Activated T-helper 17 cell treated with anti-CD3 and anti-CD28 coated beads, Interleukin-2, amount 50 U/mL, for 72 hours (primary cell): Measurements from ENCODE around the gene SH3BGRL3. TPM values are rescaled to one million over a fixed set of nuclear protein-coding genes. Genes with fewer than 3 reads are reported as not detected.
"Not testable (repeated sequence)": the region's sequence is repeated elsewhere in the genome, so short reads cannot be mapped to it uniquely, and the experiment has no call there.

Experiments used
- ATAC-seq: fragments of 150-1000 bp; cut with Tn5 transposase; replicated peaks from 2 replicates; pipeline ENCODE4 v1.10.0; 2021; ENCODE audit warnings: mild to moderate bottlenecking, moderate library complexity
- H3K27ac Mint-ChIP-seq: one replicate; pipeline ENCODE4 v1.8.0; 2022; ENCODE audit warnings: mixed read lengths
- H3K27me3 Mint-ChIP-seq: one replicate; pipeline ENCODE4 v1.8.0; 2022; ENCODE audit warnings: mixed read lengths
- H3K36me3 Mint-ChIP-seq: one replicate; pipeline ENCODE4 v1.8.0; 2022; ENCODE audit warnings: low read depth, mild to moderate bottlenecking, mixed read lengths
- H3K4me1 Mint-ChIP-seq: one replicate; pipeline ENCODE4 v1.8.0; 2022; ENCODE audit warnings: mixed read lengths
- H3K4me3 Mint-ChIP-seq: one replicate; pipeline ENCODE4 v1.8.0; 2022; ENCODE audit warnings: mild to moderate bottlenecking, mixed read lengths
- H3K9me3 Mint-ChIP-seq: one replicate; pipeline ENCODE4 v1.8.0; 2022; ENCODE audit warnings: mixed read lengths
- total RNA-seq, 2 donors: library from RNA; stranded (reverse); gene quantifications; one replicate each; pipeline ENCODE4 v1.2.3, GENCODE V29; 2022

Gene SH3BGRL3
- total RNA-seq, 2 donors from 2014 or later = 258 to 280 TPM

DNA sequence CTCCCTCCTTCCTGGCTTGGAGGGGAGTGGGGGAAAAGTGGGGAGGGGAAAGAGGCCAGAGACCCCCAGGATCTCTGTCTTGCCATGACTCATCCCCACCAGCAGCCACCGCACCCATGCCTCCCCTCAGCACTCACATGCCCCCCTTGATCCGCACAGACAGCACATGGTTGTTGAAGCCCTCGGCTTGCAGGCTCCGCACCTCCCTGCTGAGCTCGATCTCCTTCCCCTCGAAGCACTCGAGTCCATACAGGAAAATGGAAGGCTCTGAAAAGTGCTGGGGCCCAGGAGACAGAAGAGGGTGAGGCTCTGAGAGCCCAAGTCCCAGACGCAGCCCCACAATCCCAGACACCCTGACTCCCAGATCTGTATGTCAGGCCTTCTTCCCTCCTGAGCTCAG is 48.7 kb downstream of the SH3BGRL3 start:
- no peak for ATAC-seq
- no peaks in the 10 kb centered on the region for H3K27me3 Mint-ChIP-seq
- no peaks in the 10 kb centered on the region for H3K9me3 Mint-ChIP-seq
- no peak overlapping the region for H3K4me3 Mint-ChIP-seq
- no peak overlapping the region for H3K27ac Mint-ChIP-seq
- H3K36me3 Mint-ChIP-seq = peaks cover 10% of the 10 kb centered on the region
- H3K4me1 Mint-ChIP-seq = no peaks in the 10 kb centered on the region

DNA sequence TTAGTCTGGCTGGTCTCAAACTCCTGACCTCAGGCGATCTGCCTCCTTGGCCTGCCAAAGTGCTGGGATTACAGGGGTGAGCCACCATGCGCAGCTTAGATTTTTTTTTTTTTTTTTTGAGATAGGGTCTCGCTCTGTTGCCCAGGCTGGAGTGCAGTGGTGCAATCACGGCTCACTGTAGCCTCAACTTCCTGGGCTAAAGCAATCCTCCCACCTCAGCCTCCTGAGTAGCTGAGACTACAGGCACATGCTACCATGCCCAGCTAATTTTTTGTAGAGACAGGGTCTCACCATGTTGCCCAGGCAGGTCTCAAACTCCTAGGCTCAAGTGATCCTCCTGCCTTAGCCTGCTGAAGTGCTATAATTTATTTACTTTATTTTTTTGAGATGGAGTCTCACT is 49.5 kb downstream of the SH3BGRL3 start:
- not testable (repeated sequence) for H3K27me3 Mint-ChIP-seq, ATAC-seq, H3K36me3 Mint-ChIP-seq, H3K4me3 Mint-ChIP-seq, H3K4me1 Mint-ChIP-seq, H3K9me3 Mint-ChIP-seq, H3K27ac Mint-ChIP-seq

DNA sequence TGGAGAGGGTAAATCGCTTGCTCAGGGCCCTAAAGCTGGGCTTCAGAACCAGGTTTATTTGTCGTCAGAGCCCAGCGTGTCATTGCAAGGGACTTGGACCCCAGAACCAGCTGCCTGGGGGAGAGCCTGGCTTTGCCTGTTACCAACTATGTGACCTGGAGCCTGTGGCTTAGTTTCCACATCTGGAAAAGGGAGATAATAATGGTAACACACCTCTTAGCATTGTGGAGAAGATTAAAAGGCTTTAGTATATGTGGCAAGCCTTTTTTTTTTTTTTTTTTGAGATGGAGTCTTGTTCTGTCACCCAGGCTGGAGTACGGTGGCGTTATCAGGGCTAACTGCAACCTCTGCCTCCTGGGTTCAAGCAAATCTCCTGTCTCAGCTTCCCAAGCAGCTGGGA is 50.4 kb downstream of the SH3BGRL3 start:
- H3K4me3 Mint-ChIP-seq = no peak overlapping the region
- ATAC-seq = no peak
- no peaks in the 10 kb centered on the region for H3K9me3 Mint-ChIP-seq
- H3K36me3 Mint-ChIP-seq = no peaks in the 10 kb centered on the region
- no peaks in the 10 kb centered on the region for H3K4me1 Mint-ChIP-seq
- no peak overlapping the region for H3K27ac Mint-ChIP-seq
- H3K27me3 Mint-ChIP-seq = no peaks in the 10 kb centered on the region

Other genes with a start within 250 kb of the SH3BGRL3 start
- gene SLC30A2, start 234.0 kb upstream of the SH3BGRL3 start, total RNA-seq = not detected
- gene TRIM63, start 212.5 kb upstream of the SH3BGRL3 start, total RNA-seq = not detected
- 10 to 100 TPM; 11.2 to 12.3 TPM for gene PDIK1L, start 168.3 kb upstream of the SH3BGRL3 start, total RNA-seq
- not detected for gene FAM110D, start 121.0 kb upstream of the SH3BGRL3 start, total RNA-seq
- gene C1orf232, start 111.1 kb upstream of the SH3BGRL3 start, total RNA-seq = not detected
- gene ZNF593, start 110.2 kb upstream of the SH3BGRL3 start, total RNA-seq = 10 to 100 TPM; 20.4 to 52.4 TPM
- not detected for gene ZNF593OS, start 108.3 kb upstream of the SH3BGRL3 start, total RNA-seq
- gene CNKSR1, start 102.6 kb upstream of the SH3BGRL3 start, total RNA-seq = 1 to 10 TPM; 2.9 to 4.6 TPM
- not detected for gene CATSPER4, start 89.5 kb upstream of the SH3BGRL3 start, total RNA-seq
- gene CEP85, start 45.9 kb upstream of the SH3BGRL3 start, total RNA-seq = 10 to 100 TPM; 34.8 to 37.7 TPM
- gene UBXN11, start 26.6 kb downstream of the SH3BGRL3 start, total RNA-seq = 10 to 100 TPM; 17.9 to 23.2 TPM
- 100 to 1,000 TPM; 218 to 542 TPM for gene CD52, start 37.9 kb downstream of the SH3BGRL3 start, total RNA-seq
- gene CRYBG2, start 74.0 kb downstream of the SH3BGRL3 start, total RNA-seq = 10 to 100 TPM in 1 of 2 donors, under 1 TPM in 1; 0.37 to 13.6 TPM
- not detected for gene ZNF683, start 92.7 kb downstream of the SH3BGRL3 start, total RNA-seq
- gene LIN28A, start 130.7 kb downstream of the SH3BGRL3 start, total RNA-seq = not detected
- 10 to 100 TPM; 55.7 to 56.6 TPM for gene DHDDS, start 152.2 kb downstream of the SH3BGRL3 start, total RNA-seq
- 100 to 1,000 TPM; 551 to 805 TPM for gene HMGN2, start 192.4 kb downstream of the SH3BGRL3 start, total RNA-seq
- 100 to 1,000 TPM; 154 to 211 TPM for gene RPS6KA1, start 249.7 kb downstream of the SH3BGRL3 start, total RNA-seq